H1 (cell line): ENCODE data around the gene FSD1L.

Source experiments
- ATF3 ChIP-seq: IDR thresholded peaks from 2 replicates; pipeline ENCODE4 v1.6.1; 2011; ENCODE audit warnings: low read depth, mild to moderate bottlenecking, low read length; ENCODE audit not compliant: insufficient read depth
- CBX5 ChIP-seq: fragments of 300-800, 300-1000 bp; sonication (generic); IDR thresholded peaks from 2 replicates; pipeline ENCODE4 v1.7.1; 2016; ENCODE audit warnings: antibody characterized with exemption, low read length, low read depth
- CEBPB ChIP-seq: IDR thresholded peaks from 2 replicates; pipeline ENCODE4 v1.6.1; 2012; ENCODE audit warnings: low read depth, low read length
- CHD2 ChIP-seq: IDR thresholded peaks from 2 replicates; pipeline ENCODE4 v1.6.1; 2012; ENCODE audit warnings: low read length, improper control_type of control experiment
- CREB1 ChIP-seq: IDR thresholded peaks from 2 replicates; pipeline ENCODE4 v1.6.1; 2012; ENCODE audit warnings: inconsistent platforms
- CTCF ChIP-seq, 3 experiments: IDR thresholded peaks; 1 replicate in 2 of 3; 2 replicates in 1 of 3; pipeline versions ENCODE4 v1.5.1 to v1.6.1; 2011; ENCODE audit warnings: low read length in 3 of 3, mild to moderate bottlenecking in 3 of 3, inconsistent platforms in 2 of 3, low read depth in 1 of 3, moderate library complexity in 1 of 3; ENCODE audit not compliant: insufficient read depth in 1 of 3; ENCODE audit errors: control extremely low read depth in 1 of 3
- POLR2A ChIP-seq, 2 experiments: IDR thresholded peaks; 1 replicate in 1 of 2; 2 replicates in 1 of 2; pipeline ENCODE4 v1.6.1; 2011; ENCODE audit warnings: low read depth in 2 of 2, low read length in 2 of 2, mild to moderate bottlenecking in 2 of 2; ENCODE audit errors: control extremely low read depth in 1 of 2
- POLR2AphosphoS5 ChIP-seq: IDR thresholded peaks from 2 replicates; pipeline ENCODE4 v1.6.1; 2011; ENCODE audit warnings: low read depth, low read length
- RAD21 ChIP-seq, 2 experiments: IDR thresholded peaks in 1 of 2; conservative IDR thresholded peaks in 1 of 2; 2 replicates each; pipeline ENCODE4 v1.6.1; 2011; ENCODE audit warnings: low read depth in 2 of 2, low read length in 2 of 2, improper control_type of control experiment in 1 of 2, inconsistent platforms in 1 of 2, mild to moderate bottlenecking in 1 of 2, moderate library complexity in 1 of 2
- SP1 ChIP-seq: IDR thresholded peaks from 2 replicates; pipeline ENCODE4 v1.6.1; 2011; ENCODE audit warnings: low read depth, low read length
- TEAD4 ChIP-seq: IDR thresholded peaks from 2 replicates; pipeline ENCODE4 v1.6.1; 2012; ENCODE audit warnings: low read depth, low read length, inconsistent platforms, mixed read lengths
- USF2 ChIP-seq: IDR thresholded peaks from 2 replicates; pipeline ENCODE4 v1.6.1; 2011; ENCODE audit warnings: low read length, improper control_type of control experiment
- ZNF274 ChIP-seq: IDR thresholded peaks from 2 replicates; pipeline ENCODE4 v1.7.0; 2012; ENCODE audit warnings: low read length, borderline replicate concordance; ENCODE audit errors: extremely low read depth

- TF ChIP-seq CREB1 (no peak), USF2 (no peak), ZNF274 (no peak), POLR2A (IDR thresholded peaks at IDR 0.05; ENCODE audit: control extremely low read depth in 1 of 2, low read depth in 2 of 2, low read length in 2 of 2) (no peak), POLR2AphosphoS5 (no peak), CEBPB (no peak), TEAD4 (no peak), ATF3 (no peak), CBX5 (no peak), CTCF (IDR thresholded peaks at IDR 0.05; ENCODE audit: control extremely low read depth in 1 of 3, insufficient read depth in 1 of 3, low read depth in 1 of 3, low read length in 3 of 3) (no peak), SP1 (no peak), CHD2 (no peak), RAD21 (IDR thresholded peaks at IDR 0.05 in 1 of 2, conservative IDR thresholded peaks at IDR 0.05 in 1 of 2; ENCODE audit: low read depth in 2 of 2, low read length in 2 of 2) (no peak)
Observed at GRCh38 chr9:105473221-105473620, 25.4 kb downstream of the FSD1L start.
